Vagina (tissue), 2 donors: ENCODE data around the gene PAN2. TPM values are rescaled to one million over a fixed set of nuclear protein-coding genes. Genes with fewer than 3 reads are reported as not detected.
A peak's percentile ranks its signal among the peaks of the same experiment; 100 is the strongest.

Experiments used
- DNase-seq, 2 donors: peaks; one replicate each; pipeline ENCODE4 v3.0.0-alpha.2; 2017; ENCODE audit errors: extremely low spot score in 2 of 2
- H3K27ac ChIP-seq: fragments of 200-600 bp; sonication (generic); one replicate; pipeline ENCODE4 v1.5.1; 2019
- H3K27me3 ChIP-seq: fragments of 200-600 bp; sonication (generic); one replicate; pipeline ENCODE4 v1.5.1; 2019
- H3K36me3 ChIP-seq, 2 donors: fragments of 200-600 bp; sonication (generic); one replicate each; pipeline ENCODE4 v1.5.1; 2017 to 2019
- H3K4me1 ChIP-seq: fragments of 200-600 bp; sonication (generic); one replicate; pipeline ENCODE4 v1.5.1; 2019
- H3K4me3 ChIP-seq, 2 donors: fragments of 200-600 bp; sonication (generic); 1 replicate in 1 of 2; 2 replicates in 1 of 2; pipeline ENCODE4 v1.5.1; 2016 to 2019
- H3K9me3 ChIP-seq: fragments of 200-600 bp; sonication (generic); one replicate; pipeline ENCODE4 v1.5.1; 2019
- POLR2A ChIP-seq, 2 donors: fragments of 450-650 bp; IDR thresholded peaks; one replicate each; pipeline ENCODE4 v1.6.1; 2017; ENCODE audit warnings: antibody characterized with exemption in 2 of 2, mild to moderate bottlenecking in 2 of 2, moderate library complexity in 2 of 2
- POLR2AphosphoS5 ChIP-seq, 2 donors: sonication (generic); formaldehyde crosslinking; IDR thresholded peaks; one replicate each; pipeline ENCODE4 v1.9.0; 2017; ENCODE audit warnings: antibody characterized with exemption in 2 of 2, mild to moderate bottlenecking in 2 of 2, low read depth in 1 of 2; ENCODE audit not compliant: insufficient read depth in 1 of 2
- intact Hi-C: fragments of 100-400 bp; cut with DNase I; formaldehyde crosslinking; loops from one replicate; pipeline ENCODE4 v1.15.1; 2023
- total RNA-seq: library from RNA; depleted of rRNA; stranded (reverse); fragments of >200 nt; gene quantifications from one replicate; pipeline ENCODE4 v1.2.3, GENCODE V29; 2016
- TF ChIP-seq, protein P1 (sequence below), 3 experiments: fragments of 450-650 bp in 2 of 3; fragments of 200-600 bp in 1 of 3; sonication (generic) in 1 of 3; IDR thresholded peaks; one replicate each; pipeline ENCODE4 v1.5.1; 2017 to 2019; ENCODE audit warnings: antibody characterized with exemption in 3 of 3, mild to moderate bottlenecking in 2 of 3, moderate library complexity in 2 of 3

PAN2 gene
- total RNA-seq, 1 donor from 2014 or later: 37.6 TPM

GRCh38 chr12:56334490-56334793, 642 bp upstream of the PAN2 start:
- no peak for DNase-seq
- Histone ChIP-seq H3K27ac (peak overlapping the region; percentile 93), H3K27me3 (no peaks in the 10 kb centered on the region), H3K9me3 (no peaks in the 10 kb centered on the region), H3K4me1 (peaks cover 18% of the 10 kb centered on the region), H3K4me3 (peak overlapping the region; percentile 62 to 82), H3K36me3 (no peaks in the 10 kb centered on the region)
- intact Hi-C loops: no loop called here
- TF ChIP-seq POLR2A (IDR thresholded peaks at IDR 0.05): no peak
- no peak for TF ChIP-seq POLR2AphosphoS5 (IDR thresholded peaks at IDR 0.05; ENCODE audit: insufficient read depth in 1 of 2, low read depth in 1 of 2)
- TF ChIP-seq, protein P1, sequence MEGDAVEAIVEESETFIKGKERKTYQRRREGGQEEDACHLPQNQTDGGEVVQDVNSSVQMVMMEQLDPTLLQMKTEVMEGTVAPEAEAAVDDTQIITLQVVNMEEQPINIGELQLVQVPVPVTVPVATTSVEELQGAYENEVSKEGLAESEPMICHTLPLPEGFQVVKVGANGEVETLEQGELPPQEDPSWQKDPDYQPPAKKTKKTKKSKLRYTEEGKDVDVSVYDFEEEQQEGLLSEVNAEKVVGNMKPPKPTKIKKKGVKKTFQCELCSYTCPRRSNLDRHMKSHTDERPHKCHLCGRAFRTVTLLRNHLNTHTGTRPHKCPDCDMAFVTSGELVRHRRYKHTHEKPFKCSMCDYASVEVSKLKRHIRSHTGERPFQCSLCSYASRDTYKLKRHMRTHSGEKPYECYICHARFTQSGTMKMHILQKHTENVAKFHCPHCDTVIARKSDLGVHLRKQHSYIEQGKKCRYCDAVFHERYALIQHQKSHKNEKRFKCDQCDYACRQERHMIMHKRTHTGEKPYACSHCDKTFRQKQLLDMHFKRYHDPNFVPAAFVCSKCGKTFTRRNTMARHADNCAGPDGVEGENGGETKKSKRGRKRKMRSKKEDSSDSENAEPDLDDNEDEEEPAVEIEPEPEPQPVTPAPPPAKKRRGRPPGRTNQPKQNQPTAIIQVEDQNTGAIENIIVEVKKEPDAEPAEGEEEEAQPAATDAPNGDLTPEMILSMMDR (IDR thresholded peaks at IDR 0.05): no peak

GRCh38 chr12:56333197-56333678, 562 bp downstream of the PAN2 start:
- Histone ChIP-seq H3K9me3 (no peaks in the 10 kb centered on the region), H3K4me3 (peak overlapping the region; percentile 62 to 82), H3K4me1 (peaks cover 18% of the 10 kb centered on the region), H3K27me3 (no peaks in the 10 kb centered on the region), H3K27ac (peak overlapping the region; percentile 93), H3K36me3 (peaks cover 0 to 1% of the 10 kb centered on the region in 2 donors)
- no peak for TF ChIP-seq POLR2AphosphoS5 (IDR thresholded peaks at IDR 0.05; ENCODE audit: insufficient read depth in 1 of 2, low read depth in 1 of 2)
- no peak for TF ChIP-seq POLR2A (IDR thresholded peaks at IDR 0.05)
- TF ChIP-seq, protein P1 (IDR thresholded peaks at IDR 0.05): no peak
- intact Hi-C loops: no loop called here
- DNase-seq: no peak

- Histone ChIP-seq H3K27ac (peak overlapping the region; percentile 93), H3K9me3 (no peaks in the 10 kb centered on the region), H3K4me3 (peak overlapping the region; percentile 62 to 82), H3K36me3 (peaks cover 0 to 7% of the 10 kb centered on the region in 2 donors), H3K4me1 (peaks cover 18% of the 10 kb centered on the region), H3K27me3 (no peaks in the 10 kb centered on the region)
- intact Hi-C loops: no loop called here
- DNase-seq: no peak
- TF ChIP-seq, protein P1 (IDR thresholded peaks at IDR 0.05): no peak
- no peak for TF ChIP-seq POLR2AphosphoS5 (IDR thresholded peaks at IDR 0.05; ENCODE audit: insufficient read depth in 1 of 2, low read depth in 1 of 2)
- no peak for TF ChIP-seq POLR2A (IDR thresholded peaks at IDR 0.05)
Measured at GRCh38 chr12:56332512-56333196, 1.1 kb downstream of the PAN2 start.

DNA sequence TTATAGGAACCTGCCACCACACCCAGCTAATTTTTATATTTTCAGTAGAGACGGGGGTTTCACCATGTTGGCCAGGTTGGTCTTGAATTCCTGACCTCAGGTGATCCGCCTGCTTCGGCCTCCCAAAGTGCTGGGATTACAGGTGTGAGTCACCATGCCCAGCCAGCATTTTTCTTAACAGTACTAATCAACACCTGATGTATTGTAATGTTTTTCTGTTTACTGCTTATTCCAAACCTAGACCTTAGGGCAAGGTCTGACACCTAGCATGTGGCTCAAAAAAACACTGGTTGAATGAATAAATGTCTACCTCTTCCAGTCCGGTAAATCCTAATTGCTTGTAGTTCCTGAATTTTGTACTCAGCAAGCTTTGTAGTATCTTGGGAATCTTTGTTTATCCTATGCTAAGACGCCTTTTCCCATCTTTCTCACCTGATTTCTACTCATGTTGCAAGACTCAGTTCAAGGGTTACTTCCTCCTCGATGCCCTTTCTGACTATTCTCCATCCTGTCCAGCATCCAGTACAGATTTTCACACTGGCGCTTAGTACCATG, 2.8 kb downstream of the PAN2 start:
- no peak for DNase-seq
- TF ChIP-seq POLR2A (IDR thresholded peaks at IDR 0.05) (no peak), POLR2AphosphoS5 (IDR thresholded peaks at IDR 0.05; ENCODE audit: insufficient read depth in 1 of 2, low read depth in 1 of 2) (no peak)
- TF ChIP-seq, protein P1 (IDR thresholded peaks at IDR 0.05): no peak
- intact Hi-C loops: no loop called here
- Histone ChIP-seq H3K27me3 (no peaks in the 10 kb centered on the region), H3K4me3 (no peak overlapping the region), H3K4me1 (peaks cover 18% of the 10 kb centered on the region), H3K9me3 (no peaks in the 10 kb centered on the region), H3K27ac (no peak overlapping the region), H3K36me3 (peaks cover 0 to 23% of the 10 kb centered on the region in 2 donors)

DNA sequence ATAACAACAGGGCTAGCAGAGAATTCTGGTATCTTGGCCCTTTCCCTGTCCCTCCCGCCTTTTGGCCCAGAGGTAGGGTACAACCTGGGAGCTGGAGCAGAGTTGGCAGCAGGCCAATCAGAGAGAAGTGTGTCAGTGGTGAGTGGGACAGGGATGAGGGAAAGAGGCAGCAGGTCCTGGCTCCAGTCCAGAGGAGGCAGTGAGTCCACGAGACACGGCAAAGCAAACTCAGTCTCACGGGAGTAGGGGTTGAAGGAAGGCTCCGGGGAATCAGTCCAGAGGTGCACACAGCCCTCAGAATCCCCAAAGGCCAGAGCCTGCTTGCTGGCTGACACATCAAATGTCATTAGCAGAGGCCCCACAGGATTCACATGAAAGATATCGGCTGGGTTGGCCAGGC, 7.3 kb downstream of the PAN2 start:
- intact Hi-C loops: no loop called here
- TF ChIP-seq, protein P1 (IDR thresholded peaks at IDR 0.05): no peak
- TF ChIP-seq POLR2A (IDR thresholded peaks at IDR 0.05) (no peak), POLR2AphosphoS5 (IDR thresholded peaks at IDR 0.05; ENCODE audit: insufficient read depth in 1 of 2, low read depth in 1 of 2) (no peak)
- H3K27ac ChIP-seq: no peak overlapping the region
- no peak for DNase-seq
- no peak overlapping the region for H3K4me3 ChIP-seq
- H3K36me3 ChIP-seq: peaks cover 0 to 66% of the 10 kb centered on the region in 2 donors
- H3K9me3 ChIP-seq: no peaks in the 10 kb centered on the region
- no peaks in the 10 kb centered on the region for H3K27me3 ChIP-seq
- no peaks in the 10 kb centered on the region for H3K4me1 ChIP-seq
